GM19324 (cell line): ENCODE data around the gene SLC44A3.
"Not testable (repeated sequence)": the region's sequence is repeated elsewhere in the genome, so short reads cannot be mapped to it uniquely, and the experiment has no call there.

Experiments used
- ATAC-seq: cut with Tn5 transposase; IDR thresholded peaks from one replicate; pipeline ENCODE4 v1.9.1; 2021; ENCODE audit warnings: mild to moderate bottlenecking, moderate library complexity; ENCODE audit not compliant: unreplicated experiment, low FRiP score

Gene SLC44A3

GRCh38 chr1:94928293-94928939 is 108.3 kb downstream of the SLC44A3 start:
- no peak for ATAC-seq

DNA sequence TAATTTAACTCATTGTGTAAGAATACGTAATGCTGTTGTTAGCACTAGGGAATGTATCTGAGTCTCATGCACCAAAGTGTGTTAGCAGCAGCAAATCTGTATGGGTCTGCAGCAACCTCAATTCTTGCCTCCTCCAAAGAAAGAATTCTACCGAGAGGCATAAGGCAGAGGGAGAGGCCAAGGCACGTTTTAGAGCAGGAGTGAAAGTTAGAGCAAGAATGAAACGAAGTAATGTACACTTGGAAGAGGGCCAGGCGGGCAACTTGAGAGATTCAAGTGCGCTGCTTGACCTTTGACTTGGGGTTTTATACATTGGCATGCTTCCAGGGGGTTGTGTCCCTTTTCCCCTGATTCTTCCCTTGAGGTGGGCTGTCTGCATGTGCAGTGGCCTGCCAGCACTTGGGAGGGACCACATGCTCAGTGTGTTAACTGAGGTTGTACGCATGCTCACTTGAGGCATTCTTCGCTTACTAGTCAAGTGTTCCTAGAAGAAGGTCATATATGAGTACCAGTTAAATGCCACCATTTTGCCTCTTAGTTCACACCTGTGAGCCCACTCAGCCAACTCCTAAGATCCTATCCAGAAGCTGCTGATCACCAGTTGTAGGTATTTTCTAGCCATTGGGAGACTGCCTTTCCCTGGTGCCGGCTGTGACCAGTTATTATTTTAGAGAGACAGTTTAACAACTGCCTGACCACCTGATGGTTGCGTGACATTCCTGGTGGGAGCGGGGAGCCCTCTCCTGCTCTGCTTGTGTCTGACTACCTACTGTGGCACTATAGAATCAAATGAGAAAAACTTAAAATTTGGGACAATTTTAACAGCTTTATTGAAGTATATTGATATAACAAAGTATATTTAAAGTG is 109.4 kb downstream of the SLC44A3 start:
- ATAC-seq = no peak

DNA sequence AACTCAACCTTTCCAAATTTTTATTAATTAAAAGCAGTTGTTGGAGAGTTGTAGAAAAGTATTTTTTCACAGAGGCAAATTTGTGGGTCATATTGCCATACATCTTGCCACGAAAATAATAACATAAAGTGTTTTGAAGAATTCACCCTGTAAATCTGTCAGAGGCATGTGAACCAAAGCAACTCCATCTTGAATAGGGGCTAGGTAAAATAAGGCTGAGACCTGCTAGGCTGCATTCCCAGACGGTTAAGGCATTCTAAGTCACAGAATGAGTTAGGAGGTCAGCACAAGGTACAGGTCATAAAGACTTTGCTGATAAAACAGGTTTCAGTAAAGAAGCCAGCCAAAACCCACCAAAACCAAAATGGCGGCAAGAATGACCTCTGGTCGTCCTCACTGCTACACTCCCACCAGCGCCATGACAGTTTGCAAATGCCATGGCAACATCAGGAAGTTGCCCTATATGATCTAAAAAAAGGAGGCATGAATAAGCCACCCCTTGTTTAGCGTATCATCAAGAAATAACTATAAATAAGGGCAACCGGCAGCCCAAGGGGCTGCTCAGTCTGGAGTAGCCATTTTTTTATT is 111.2 kb downstream of the SLC44A3 start:
- no peak for ATAC-seq

GRCh38 chr1:94934551-94934950 is 114.4 kb downstream of the SLC44A3 start:
- ATAC-seq = no peak

DNA sequence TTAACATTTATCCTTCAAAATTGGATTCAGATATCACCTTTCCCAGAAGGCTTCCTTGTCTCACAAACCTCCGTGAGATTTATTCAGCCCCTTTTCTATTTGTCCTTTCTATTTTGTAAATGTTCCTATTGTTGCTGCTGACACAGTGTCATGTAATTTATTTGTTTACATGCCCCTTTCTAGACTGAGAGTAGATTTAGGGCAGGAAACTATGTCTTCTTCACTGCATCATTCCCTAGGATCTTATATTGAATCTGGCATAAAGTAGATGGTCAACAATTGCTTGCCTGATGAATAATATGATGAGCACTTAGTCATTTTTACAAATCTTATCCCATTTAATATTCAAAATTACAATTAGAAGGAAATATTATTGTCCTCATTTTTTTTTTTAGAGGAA is 114.9 kb downstream of the SLC44A3 start:
- ATAC-seq = no peak

- ATAC-seq = no peak
Observed at GRCh38 chr1:94935476-94935875, 115.3 kb downstream of the SLC44A3 start.

DNA sequence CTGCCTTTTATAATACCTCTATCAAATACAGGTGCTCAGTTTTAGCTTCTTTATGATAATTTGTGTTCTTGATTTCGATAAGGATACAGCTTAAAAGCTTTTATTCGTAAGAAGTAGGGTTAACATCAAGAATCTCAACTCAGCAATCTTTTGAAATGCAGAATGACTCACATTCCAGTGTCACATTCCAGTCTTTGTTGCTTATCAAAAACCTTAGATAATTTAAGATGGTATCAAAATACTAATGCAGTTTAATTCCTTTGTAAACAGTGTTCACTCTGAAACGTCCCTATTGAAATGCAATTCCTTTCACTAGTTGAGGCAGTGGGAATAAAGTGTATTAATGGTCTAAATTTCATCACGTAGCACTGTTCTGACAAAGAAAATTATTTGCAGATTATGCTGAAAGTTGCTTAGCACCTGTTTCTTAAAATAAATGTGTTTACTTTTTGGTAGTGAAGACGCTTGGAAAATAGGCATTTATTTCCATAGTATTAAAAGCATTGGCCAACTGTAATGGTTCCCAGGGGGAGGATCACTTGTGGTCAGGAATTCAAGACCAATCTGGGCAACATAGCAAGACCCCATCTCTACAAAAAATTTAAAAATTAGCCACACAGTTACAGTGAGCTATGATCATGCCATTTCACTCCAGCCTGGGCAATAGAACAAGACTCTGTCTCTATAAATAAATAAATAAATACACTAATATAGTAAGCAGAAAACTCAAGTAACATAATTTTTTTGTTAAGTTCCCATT is 116.9 kb downstream of the SLC44A3 start:
- ATAC-seq = no peak

GRCh38 chr1:94937820-94938219 is 117.7 kb downstream of the SLC44A3 start:
- no peak for ATAC-seq

DNA sequence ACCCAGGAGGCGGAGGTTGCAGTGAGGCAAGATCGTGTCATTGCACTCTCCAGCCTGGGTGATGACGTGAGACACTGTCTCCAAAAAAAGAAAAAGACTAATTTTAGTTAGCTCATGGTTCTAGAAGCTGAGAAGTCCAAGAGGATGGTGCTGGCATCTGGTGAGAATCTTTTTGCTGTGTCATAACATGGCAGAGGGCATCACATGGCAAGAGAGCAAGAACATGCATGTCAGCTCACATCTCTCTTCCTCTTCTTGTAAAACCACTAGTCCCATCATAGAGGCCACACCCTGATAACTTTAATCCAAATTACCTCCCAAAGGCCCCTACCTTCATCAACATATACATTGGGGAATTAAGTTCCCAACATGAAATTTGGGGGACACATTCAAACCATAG is 120.6 kb downstream of the SLC44A3 start:
- ATAC-seq = no peak

- ATAC-seq = not testable (repeated sequence)
Observed at GRCh38 chr1:94941480-94941879, 121.3 kb downstream of the SLC44A3 start.

DNA sequence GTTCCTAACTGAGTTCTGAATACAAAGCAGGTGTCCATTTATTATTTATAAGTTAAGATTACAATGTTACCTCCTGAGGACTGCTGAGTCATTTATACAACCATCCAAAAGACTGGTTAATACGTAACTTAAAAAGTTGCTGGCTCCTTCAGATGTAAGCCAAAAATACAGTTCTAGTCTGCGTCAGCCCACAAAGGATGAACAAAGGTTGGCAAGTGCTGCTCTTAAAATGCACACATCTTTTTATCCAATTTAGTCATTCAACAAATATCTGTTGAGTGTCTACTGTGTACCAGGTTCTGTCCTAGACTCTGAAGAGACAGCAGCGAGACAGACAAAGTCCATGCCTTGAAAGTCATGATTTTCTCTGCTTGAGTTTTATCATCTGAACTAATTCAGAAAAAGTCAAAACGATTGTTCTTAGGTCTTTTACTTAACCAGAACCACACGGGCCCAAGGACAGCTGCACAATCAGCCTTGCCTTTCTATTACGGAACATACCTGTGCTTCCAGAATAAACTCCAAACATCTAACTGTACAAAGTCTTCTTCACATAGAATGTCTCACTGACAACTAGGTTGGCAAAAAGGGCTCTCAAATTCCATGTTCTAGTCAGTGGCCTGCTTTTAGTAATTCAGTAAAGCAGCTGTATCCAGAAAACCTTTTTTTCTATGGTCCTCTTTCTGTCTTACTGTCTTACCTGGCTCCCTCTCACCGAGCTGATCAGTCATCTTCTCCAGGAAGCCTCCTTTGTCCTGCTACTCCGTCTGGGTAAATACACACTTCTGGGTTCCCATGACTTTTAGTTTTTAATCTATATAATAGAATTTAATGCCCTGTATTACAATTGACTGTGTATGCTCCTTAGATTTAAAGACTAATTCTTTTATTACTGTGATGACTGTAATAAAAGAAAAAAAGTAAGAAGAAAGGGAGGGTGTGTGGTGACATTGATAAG is 122.3 kb downstream of the SLC44A3 start:
- ATAC-seq = no peak
